SK-N-MC (cell line): ENCODE results near the gene AGMO.

ENCODE experiments used
- EZH2 ChIP-seq: fragments of 200-600 bp; sonication (generic); IDR thresholded peaks from one replicate; pipeline ENCODE4 v1.6.1; 2017; ENCODE audit warnings: antibody characterized with exemption
- POLR2AphosphoS5 ChIP-seq: IDR thresholded peaks from 2 replicates; pipeline ENCODE4 v1.6.1; 2012; ENCODE audit warnings: mild to moderate bottlenecking, low read depth, low read length, borderline replicate concordance

GRCh38 chr7:15604166-15604565 is 42.4 kb upstream of the AGMO start:
- no peak for TF ChIP-seq EZH2
- TF ChIP-seq POLR2AphosphoS5 = no peak
